Embryonic facial prominence (tissue), 1 donor: ENCODE results near the gene TNFRSF12A.
"Not testable (repeated sequence)": the region's sequence is repeated elsewhere in the genome, so short reads cannot be mapped to it uniquely, and the experiment has no call there.

Experiments used
- DNase-seq: peaks from one replicate; pipeline ENCODE4 v3.0.0-alpha.2; 2016; ENCODE audit errors: extremely low spot score

Gene TNFRSF12A

DNA sequence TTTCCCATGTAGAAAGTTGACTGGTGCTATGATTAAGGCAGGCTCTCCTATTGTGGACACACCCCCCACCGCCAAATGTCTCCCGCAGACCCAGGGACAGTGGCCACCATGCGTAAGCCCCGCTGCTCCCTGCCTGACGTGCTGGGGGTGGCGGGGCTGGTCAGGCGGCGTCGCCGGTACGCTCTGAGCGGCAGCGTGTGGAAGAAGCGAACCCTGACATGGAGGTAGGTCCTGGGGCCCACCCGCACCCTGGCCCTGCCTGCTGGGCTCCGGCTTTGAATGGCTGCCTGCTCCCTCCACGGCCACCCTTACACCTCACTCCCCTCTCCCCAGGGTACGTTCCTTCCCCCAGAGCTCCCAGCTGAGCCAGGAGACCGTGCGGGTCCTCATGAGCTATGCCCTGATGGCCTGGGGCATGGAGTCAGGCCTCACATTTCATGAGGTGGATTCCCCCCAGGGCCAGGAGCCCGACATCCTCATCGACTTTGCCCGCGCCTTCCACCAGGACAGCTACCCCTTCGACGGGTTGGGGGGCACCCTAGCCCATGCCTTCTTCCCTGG, 29.8 kb downstream of the TNFRSF12A start:
- no peak for DNase-seq

GRCh38 chr16:3050487-3050886, 30.3 kb downstream of the TNFRSF12A start:
- no peak for DNase-seq

GRCh38 chr16:3051009-3051408, 30.8 kb downstream of the TNFRSF12A start:
- DNase-seq: no peak

- DNase-seq: no peak
These were observed 31.3 kb downstream of the TNFRSF12A start for GRCh38 chr16:3051494-3051893.

- not testable (repeated sequence) for DNase-seq
These were observed 32.6 kb downstream of the TNFRSF12A start for GRCh38 chr16:3052571-3053329.

DNA sequence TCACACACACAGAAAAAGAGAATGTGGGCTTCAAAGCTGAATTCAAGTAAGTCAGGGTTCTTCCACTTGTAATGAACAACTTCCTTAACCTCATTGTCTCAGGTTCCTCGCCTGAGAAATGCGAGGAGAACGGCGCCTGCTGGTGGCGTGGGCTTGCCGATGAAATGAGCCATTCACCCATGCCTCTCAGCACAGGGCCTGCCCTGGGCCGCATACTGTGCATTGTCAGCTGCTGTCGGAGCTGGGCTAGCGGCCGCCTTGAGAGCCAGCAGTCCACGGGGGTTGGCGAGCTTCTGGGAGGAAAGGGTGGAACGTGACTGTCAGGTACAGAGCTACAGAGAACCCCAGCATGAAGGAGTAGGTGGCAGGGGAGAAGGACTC, 33.2 kb downstream of the TNFRSF12A start:
- DNase-seq: not testable (repeated sequence)

- no peak for DNase-seq
These were observed 35.0 kb downstream of the TNFRSF12A start for GRCh38 chr16:3054965-3055733.

GRCh38 chr16:3055734-3056115, 35.6 kb downstream of the TNFRSF12A start:
- not testable (repeated sequence) for DNase-seq

DNA sequence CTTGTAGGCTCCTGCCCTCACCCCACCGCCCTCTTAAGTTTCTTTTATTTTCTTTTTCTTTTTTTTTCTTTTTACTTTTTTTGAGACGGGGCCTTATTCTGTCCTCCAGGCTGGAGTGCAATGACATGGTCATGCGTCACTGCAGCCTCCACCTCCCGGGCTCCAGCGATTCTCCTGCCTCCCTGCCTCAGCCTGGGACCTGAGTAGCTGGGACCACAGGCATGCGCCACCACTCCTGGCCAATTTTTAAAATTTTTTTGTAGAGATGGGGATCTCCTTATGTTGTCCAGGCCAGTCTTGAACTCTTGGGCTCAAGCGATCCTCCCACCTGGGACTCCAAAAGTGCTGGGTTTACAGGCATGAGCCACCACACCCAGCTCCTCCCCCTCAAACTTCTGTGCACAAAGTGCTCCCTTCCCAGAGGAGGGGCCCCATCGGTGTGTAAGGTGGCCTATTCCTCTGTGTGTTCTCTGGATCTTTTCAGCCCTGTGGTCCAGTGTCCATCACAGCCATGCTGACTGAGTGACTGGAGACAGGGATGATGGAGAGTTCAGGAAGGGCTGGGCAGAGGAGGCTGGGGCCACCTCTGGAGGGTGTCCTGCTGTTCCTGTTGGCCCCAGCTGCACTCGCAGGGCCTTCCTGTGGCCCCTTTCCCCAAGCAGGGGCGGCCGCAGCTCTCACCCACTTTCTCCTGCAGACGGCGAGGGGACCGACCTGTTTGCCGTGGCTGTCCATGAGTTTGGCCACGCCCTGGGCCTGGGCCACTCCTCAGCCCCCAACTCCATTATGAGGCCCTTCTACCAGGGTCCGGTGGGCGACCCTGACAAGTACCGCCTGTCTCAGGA, 36.4 kb downstream of the TNFRSF12A start:
- no peak for DNase-seq

GRCh38 chr16:3057181-3058138, 37.3 kb downstream of the TNFRSF12A start:
- DNase-seq: no peak

- DNase-seq: no peak
These were observed 38.2 kb downstream of the TNFRSF12A start for GRCh38 chr16:3058139-3059030.

GRCh38 chr16:3059041-3059722, 39.0 kb downstream of the TNFRSF12A start:
- DNase-seq: peak; percentile 62

DNA sequence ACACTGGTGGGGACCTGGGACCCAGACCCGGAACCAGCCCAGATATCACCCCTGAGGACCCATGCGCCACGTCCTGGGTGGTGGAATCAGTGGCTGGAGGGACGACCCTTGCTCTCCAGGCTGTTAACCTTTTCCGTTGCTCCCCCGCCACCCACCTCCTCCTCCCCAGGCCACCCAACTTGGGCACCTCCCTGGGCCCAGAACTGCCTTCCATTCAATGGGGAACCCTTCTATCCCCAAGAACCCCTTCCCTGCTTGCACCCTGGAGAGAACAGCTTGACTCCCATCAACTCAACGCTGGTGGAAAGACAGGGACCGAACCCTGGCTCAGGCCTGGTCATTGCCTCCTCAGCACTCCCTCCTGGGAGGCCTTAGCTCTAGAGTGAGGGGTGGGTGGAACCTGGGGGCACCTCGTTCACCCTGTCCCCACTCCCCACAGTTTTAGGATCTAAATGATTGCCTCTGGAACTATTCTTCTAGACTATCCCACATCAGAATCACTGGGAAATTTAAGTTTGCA, 39.6 kb downstream of the TNFRSF12A start:
- DNase-seq: no peak

GRCh38 chr16:3060339-3061127, 40.4 kb downstream of the TNFRSF12A start:
- no peak for DNase-seq

DNA sequence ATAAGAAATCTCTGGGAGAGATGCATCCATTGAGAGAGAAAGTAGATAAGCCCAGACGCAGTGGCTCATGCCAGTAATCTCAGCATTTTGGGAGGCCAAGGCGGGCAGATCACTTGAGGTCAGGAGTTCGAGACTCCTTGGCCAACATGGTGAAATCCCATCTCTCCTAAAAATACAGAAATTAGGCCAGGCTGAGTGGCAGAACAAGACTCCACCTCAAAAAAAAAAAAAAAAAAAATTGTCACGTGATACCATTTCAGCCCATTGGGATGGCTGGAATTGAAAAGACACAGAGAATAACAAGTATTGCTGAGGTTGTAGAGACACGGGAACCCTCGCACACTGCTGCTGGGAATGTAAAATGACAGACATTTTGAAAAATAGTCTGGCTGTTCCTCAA, 42.4 kb downstream of the TNFRSF12A start:
- no peak for DNase-seq

DNA sequence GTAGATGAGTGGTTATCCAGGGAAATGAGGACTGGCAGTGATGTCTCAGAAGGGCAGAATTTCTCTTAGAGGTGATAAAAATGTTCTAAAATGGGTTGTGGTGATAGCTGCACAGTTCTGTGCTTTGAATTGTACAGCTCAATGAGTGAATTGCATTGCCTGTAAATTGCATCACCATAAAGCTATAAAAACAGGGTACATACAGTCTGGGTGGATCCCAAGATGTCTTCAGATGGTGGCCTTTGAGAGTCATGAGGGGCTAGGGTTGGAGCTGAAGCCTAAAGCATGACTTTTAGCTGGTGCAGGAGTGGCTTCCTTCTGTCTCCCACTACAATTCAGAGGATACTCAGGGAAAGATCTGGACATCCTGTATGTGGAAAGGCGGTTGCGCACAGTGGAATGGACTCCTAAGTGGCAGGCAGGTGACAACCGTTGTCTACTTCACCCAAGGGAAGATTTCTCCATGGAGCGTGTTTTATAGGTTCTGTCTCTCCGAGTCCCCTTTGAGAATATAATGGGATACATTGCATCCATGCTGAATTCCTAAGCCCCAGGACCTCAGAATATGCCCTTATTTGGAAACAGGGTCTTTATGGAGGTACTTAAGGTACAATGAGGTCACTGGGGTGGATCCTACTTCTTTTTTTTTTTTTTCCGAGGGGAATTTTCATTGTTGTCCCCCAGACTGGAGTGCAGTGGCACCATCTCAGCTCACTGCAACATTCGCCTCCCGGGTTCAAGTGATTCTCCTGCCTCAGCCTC, 43.6 kb downstream of the TNFRSF12A start:
- DNase-seq: no peak

DNA sequence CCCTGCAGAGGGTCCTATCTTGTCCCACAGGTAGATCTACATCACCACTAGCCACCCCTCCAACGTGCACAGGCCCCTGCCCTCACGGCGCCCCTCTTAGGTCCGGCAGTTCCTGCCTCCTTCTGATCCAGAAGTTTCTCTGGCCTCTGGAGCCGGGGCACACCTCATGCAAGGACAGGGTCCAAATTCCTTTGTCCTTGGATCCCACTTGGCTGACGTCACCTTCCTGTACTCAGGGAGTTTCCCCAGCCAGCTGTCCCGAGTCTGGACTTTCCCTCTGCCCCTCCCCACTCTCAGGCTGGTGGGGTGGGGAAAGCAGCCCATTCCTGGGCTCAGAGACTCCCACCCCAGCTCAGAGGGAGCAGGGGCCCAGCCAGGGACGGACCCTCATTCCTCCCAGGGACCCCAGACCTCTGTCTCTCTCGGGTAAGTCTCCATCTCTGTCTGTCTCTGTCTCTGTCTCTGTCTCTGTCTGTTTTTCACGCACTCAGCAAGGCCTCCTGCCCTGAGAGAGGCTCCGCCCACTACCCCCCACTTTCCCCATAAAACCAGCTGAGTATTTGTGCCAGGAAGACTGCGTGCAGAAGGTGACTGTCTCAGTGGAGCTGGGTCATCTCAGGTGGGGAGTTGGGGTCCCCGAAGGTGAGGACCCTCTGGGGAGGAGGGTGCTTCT, 45.0 kb downstream of the TNFRSF12A start, which contains the start of gene IL32:
Gene IL32 (plus strand): TSS at position 572 of the 673 bp plus-strand sequence. CDS start 172 bp downstream, outside the sequence.
- no peak for DNase-seq
